Cardiac septum (tissue), 1 donor: ENCODE data around the gene MVB12B. TPM values are rescaled to one million over a fixed set of nuclear protein-coding genes. Genes with fewer than 3 reads are reported as not detected.

Source experiments
- DNase-seq: peaks from one replicate; pipeline ENCODE4 v3.0.0-alpha.2; 2020; ENCODE audit warnings: low spot score
- intact Hi-C: fragments of 100-400 bp; cut with DNase I; formaldehyde crosslinking; loops from one replicate; pipeline ENCODE4 v1.14.0; 2022
- total RNA-seq: library from RNA; stranded (reverse); fragmentation: NEBNext Ultra II Directional; extraction: Animal tissue kit (Norgen Biotek cat#: 25700); gene quantifications from one replicate; pipeline ENCODE4 v1.2.1, GENCODE V29; 2021
- donor health status: DM: no; HTN: no; CAD: no.

The MVB12B gene
- total RNA-seq, 1 donor from 2014 or later: 7.2 TPM

GRCh38 chr9:126327006-126327713 lies 531 bp downstream of the MVB12B start:
- intact Hi-C loops: no loop called here
- no peak for DNase-seq

GRCh38 chr9:126327714-126328185 lies 1.1 kb downstream of the MVB12B start:
- intact Hi-C loops: no loop called here
- no peak for DNase-seq

- intact Hi-C loops: no loop called here
Measured at GRCh38 chr9:126328407-126328806, 1.8 kb downstream of the MVB12B start.

DNA sequence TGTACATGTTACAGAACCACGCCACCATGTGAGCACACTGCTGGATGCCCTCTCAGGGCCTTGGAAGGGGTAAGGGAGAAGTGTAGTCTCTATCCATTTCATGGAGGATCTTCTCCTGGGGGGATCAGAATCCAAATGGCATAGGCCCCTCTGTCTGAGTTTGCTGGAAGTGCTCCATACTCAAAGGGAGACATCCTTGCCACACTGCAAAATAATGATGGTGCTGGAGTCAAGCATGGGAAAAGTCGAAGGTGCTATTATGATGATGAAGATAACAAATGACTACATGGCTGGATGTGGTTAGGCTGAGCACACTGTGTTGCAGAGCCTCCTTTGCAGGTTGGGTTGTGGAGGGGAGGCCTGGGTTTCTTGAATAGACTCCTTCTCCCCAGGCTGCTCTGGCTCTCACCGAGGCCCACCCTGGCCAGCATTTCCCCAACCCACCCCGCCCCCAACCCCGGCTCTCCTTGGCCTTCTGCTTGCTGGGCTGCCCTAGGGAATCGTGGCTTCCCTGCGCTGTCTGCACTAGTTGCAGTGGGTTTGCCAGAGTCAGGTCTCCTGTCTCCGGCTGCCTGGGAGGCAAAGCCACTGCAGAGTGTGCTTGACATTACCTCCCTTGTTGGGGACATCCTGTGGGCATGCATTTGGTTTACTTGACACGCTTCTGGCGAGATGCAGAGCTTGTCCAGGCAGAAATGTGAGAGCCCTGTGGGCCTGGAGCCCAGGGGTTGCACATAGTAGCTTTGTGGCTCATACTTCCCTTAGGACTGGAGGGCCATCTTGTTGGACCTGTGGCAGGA lies 3.0 kb downstream of the MVB12B start:
- DNase-seq: no peak
- intact Hi-C loops: no loop called here

More at GRCh38 chr9:126328407-126328806, 1.8 kb downstream of the MVB12B start:
- no peak for DNase-seq

- DNase-seq: no peak
- intact Hi-C loops: no loop called here
Measured at GRCh38 chr9:126330536-126330935, 3.9 kb downstream of the MVB12B start.

- DNase-seq: no peak
- intact Hi-C loops: no loop called here
Measured at GRCh38 chr9:126331964-126332748, 5.5 kb downstream of the MVB12B start.

- intact Hi-C loops: no loop called here
- no peak for DNase-seq
Measured at GRCh38 chr9:126334721-126335621, 8.3 kb downstream of the MVB12B start.

DNA sequence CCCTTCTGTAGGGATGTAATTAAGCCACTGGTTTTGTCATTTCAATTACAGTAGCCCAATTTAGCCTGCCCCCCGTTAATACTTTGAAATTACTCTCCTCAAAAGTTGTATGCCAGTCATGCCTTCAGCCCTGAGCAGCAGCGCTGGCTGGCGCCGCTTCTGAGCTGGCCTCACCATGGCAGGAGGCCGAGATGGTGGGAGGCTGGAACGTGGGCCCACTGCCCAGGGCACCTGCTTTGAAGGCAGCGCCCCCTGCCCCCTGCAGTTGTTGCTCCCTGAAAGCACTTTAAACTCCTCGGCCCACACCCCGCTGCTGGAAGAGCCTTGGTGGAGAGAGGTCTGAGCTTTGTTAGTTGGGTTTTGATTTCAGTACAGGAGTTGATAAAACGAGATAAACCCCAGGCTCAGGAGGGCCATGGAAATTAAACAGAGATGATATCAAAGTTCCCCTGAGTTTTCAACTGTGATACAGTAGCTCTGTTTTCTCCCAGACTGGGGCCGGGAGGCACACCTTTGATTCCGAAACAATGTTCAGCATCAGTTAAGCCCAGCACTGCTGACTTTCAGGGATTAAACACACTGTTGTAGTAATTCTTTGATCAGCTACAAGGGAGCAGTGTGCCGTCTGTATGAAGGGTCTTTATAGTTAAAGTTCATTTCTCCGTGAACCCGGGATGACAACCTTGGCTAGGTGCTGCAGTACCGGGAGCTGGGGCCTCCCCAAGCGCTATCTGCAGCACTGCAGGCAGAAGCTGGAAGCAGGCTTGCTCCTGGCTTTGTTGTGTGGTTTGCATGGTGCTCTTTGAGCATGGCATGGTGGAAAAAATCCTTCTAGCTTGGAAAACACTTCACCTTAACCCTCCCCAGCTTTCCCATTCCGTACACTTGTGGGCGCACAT lies 9.5 kb downstream of the MVB12B start:
- no peak for DNase-seq
- intact Hi-C loops: no loop called here

DNA sequence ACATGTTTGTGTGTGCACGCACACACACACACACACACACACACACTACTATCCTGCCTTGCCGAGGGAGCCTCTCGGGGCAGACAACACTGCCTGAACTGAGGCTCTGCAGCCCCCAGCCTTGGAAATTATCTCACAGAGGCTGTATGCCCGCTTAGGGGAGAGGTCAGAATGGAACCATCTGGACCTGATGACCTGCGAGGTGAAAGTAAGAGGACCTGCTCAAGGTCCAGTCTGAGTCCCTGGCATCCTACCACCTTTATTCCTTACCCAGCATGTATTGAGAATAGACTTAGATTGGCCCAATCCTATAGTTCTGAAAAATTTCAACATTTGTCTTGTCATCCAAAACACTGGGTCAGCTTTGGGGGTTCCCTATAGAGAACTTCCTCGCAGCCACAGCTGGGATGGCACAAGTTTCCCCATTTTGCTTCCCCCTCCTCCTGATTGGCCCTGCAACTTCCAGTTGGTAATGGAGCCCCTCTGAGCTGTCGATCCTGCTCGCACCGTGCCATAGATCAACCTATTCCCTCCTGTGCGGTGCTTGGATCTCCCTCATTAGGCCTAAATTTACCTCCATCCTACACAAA lies 10.2 kb downstream of the MVB12B start:
- no peak for DNase-seq
- intact Hi-C loops: no loop called here

DNA sequence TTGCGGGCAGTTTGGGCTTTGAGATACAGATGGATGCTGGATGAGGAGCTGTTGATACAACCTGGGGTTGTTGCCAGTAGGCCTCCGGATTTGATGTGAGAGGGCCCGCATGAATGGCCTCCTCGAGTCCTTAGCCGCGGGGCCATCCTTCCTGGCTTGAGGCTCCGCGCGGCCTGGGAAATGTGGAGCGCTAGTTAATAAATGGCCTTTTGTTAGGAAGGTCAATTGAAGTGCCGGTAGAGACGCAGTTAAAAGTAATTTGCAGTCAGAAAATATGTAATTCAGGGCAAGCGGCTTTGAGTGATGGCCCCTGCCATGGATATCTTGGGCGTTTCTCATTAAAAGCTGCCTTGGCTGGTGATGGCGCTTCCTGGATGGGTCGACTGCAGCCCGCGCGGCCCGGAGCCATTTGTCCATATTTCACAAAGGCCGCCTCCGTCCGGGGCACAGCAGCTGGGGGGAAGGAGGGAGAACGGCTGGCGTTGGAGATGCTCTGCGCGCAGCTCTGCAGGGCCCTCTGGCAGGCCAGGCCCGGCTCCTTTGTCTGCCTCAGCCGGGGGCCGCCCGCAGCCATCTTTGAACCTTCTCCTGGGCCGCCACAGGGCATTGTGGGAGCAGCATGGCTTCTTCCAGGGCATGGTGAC lies 11.2 kb downstream of the MVB12B start:
- no peak for DNase-seq
- intact Hi-C loops: no loop called here

- intact Hi-C loops: no loop called here
- no peak for DNase-seq
Measured at GRCh38 chr9:126338945-126339344, 12.3 kb downstream of the MVB12B start.

DNA sequence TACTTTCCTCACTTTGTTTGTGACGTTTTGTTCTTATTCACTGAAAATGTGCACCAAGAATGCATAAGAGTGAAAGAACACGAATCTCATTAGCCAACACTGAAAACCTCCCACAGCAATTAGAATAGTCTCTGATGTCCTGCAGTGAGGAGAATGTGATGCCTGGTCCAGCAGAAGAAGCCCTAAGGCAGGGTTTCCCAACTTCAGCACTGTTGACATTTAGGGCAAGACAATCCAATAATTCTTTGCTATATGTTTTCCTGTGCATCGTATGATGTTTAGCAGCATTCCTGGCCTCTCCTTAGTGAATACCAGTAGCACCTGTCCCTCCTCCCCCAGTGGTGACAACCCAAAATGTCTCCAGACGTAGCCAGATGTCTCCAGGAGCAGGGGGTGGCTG lies 14.8 kb downstream of the MVB12B start:
- DNase-seq: no peak
- intact Hi-C loops: no loop called here

- DNase-seq: no peak
- intact Hi-C loops: no loop called here
Measured at GRCh38 chr9:126341902-126342301, 15.3 kb downstream of the MVB12B start.

- intact Hi-C loops: no loop called here
- DNase-seq: no peak
Measured at GRCh38 chr9:126342621-126343031, 16.0 kb downstream of the MVB12B start.

DNA sequence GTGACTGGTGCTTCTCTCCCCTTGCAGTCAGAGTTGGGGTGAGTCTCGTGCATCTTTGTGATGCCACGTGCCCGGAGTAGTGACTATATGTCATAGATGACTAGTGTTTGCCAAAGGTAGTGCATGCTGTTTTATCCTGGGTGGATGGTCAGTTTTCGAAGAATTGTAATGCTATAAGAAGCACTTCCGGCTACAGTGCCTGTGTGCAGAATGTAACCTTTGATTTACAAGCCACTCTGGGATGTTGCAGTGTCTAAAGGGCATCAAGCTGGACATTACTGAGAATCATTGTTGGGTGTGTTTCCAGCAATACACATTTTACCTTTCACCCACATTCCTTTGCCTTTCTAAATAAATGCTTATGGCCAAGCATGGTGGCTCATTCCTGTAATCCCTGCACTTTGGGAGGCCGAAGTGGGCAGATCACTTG lies 16.7 kb downstream of the MVB12B start:
- intact Hi-C loops: no loop called here
- DNase-seq: no peak

GRCh38 chr9:126346031-126346430 lies 19.4 kb downstream of the MVB12B start:
- DNase-seq: no peak
- intact Hi-C loops: no loop called here

GRCh38 chr9:126347093-126347492 lies 20.5 kb downstream of the MVB12B start:
- no peak for DNase-seq
- intact Hi-C loops: no loop called here
